Measurements from ENCODE around the gene PIGU. TPM values are rescaled to one million over a fixed set of nuclear protein-coding genes. Genes with fewer than 3 reads are reported as not detected.

The PIGU gene
- total and polyA plus RNA-seq, 9 of the 15 experiments (the other 6 are each of a cell fraction or from before 2014, with no cell fraction given) = 6.5 to 100 (median 28.1) TPM

DNA sequence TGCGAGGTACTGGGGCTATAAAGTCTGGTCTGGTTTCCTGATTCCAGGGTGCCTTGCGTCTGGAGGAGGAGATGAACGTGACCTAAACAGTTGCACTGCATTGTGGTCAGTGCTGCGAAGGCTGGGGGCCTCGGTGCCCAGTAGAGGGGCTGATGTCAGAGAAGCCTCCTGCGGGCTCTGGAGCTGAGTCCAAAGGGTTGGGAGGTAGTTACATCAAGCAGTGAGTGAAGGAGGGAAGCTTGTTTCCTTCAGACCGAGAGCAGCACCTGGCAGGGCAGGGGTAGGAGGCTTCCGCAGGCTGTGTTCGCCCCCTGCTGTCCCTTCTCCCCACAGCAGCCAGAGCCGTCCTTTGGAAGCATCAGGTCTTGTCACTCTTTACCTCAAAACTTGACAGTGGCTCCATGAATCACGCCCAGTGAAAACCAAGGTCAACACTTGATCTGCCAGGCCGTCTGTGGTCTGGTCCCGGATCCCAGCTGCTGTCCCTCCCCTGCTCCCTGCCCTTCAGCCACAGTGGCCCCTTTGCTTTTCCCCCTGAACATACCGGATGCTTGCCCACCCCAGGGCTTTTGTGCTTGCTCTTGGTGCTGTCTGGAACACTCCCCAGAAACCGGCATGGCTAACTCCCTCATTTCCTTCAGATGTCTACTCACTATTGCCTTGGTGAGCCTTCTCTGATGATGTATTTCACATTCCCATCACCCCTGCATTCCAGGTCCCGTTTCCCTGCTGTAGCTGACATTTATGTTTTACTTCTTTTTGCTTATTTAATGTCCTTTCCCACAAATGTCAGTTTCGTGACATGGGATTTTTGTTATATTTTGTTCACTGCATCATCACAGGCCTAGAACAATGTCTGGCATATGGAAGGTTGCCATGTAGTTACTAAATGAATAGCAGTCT, 153.7 kb downstream of the PIGU start (continued):
- TF ChIP-seq POLR2AphosphoS5 (IDR thresholded peaks at IDR 0.05; ENCODE audit: control insufficient read depth, insufficient read depth, low read depth, low read length) = no peak
- TF ChIP-seq RUNX1 (IDR thresholded peaks at IDR 0.05; ENCODE audit: low read depth) = no peak
- peak; percentile 29 for TF ChIP-seq MEIS2 (IDR thresholded peaks at IDR 0.05; ENCODE audit: partially characterized antibody)
- TF ChIP-seq, protein P1, sequence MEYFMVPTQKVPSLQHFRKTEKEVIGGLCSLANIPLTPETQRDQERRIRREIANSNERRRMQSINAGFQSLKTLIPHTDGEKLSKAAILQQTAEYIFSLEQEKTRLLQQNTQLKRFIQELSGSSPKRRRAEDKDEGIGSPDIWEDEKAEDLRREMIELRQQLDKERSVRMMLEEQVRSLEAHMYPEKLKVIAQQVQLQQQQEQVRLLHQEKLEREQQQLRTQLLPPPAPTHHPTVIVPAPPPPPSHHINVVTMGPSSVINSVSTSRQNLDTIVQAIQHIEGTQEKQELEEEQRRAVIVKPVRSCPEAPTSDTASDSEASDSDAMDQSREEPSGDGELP (CRISPR knock-in tag; IDR thresholded peaks at IDR 0.05; ENCODE audit: borderline replicate concordance) = peak; percentile 52; the same call in 1 of the 2 replicates
- TF ChIP-seq YY1 (IDR thresholded peaks at IDR 0.05; ENCODE audit: borderline replicate concordance in 1 of 3, control insufficient read depth in 1 of 3, extremely low read depth in 1 of 3, insufficient read depth in 3 of 3, insufficient read length in 1 of 3, insufficient replicate concordance in 2 of 3, low read depth in 1 of 3, low read length in 2 of 3) = peak in 1 of 3 experiments; percentile 13
- TF ChIP-seq XRCC5 (IDR thresholded peaks at IDR 0.05; ENCODE audit: low read depth, low read length) = no peak
- 0 out of 2 replicates have a peak, but pooled peaks have one; percentile 17 for TF ChIP-seq ZNF143 (CRISPR knock-in tag; IDR thresholded peaks at IDR 0.05)
- no peak for TF ChIP-seq MBD2 (IDR thresholded peaks at IDR 0.05; ENCODE audit: borderline replicate concordance, low read depth)
- TF ChIP-seq, protein P2, sequence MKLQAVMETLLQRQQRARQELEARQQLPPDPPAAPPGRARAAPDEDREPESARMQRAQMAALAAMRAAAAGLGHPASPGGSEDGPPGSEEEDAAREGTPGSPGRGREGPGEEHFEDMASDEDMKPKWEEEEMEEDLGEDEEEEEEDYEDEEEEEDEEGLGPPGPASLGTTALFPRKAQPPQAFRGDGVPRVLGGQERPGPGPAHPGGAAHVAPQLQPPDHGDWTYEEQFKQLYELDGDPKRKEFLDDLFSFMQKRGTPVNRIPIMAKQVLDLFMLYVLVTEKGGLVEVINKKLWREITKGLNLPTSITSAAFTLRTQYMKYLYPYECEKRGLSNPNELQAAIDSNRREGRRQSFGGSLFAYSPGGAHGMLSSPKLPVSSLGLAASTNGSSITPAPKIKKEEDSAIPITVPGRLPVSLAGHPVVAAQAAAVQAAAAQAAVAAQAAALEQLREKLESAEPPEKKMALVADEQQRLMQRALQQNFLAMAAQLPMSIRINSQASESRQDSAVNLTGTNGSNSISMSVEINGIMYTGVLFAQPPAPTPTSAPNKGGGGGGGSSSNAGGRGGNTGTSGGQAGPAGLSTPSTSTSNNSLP (IDR thresholded peaks at IDR 0.05; ENCODE audit: borderline replicate concordance, low read depth, low read length) = no peak
- TF ChIP-seq, protein P3, sequence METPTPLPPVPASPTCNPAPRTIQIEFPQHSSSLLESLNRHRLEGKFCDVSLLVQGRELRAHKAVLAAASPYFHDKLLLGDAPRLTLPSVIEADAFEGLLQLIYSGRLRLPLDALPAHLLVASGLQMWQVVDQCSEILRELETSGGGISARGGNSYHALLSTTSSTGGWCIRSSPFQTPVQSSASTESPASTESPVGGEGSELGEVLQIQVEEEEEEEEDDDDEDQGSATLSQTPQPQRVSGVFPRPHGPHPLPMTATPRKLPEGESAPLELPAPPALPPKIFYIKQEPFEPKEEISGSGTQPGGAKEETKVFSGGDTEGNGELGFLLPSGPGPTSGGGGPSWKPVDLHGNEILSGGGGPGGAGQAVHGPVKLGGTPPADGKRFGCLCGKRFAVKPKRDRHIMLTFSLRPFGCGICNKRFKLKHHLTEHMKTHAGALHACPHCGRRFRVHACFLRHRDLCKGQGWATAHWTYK (CRISPR knock-in tag; IDR thresholded peaks at IDR 0.05) = no peak
- TF ChIP-seq, protein P4, sequence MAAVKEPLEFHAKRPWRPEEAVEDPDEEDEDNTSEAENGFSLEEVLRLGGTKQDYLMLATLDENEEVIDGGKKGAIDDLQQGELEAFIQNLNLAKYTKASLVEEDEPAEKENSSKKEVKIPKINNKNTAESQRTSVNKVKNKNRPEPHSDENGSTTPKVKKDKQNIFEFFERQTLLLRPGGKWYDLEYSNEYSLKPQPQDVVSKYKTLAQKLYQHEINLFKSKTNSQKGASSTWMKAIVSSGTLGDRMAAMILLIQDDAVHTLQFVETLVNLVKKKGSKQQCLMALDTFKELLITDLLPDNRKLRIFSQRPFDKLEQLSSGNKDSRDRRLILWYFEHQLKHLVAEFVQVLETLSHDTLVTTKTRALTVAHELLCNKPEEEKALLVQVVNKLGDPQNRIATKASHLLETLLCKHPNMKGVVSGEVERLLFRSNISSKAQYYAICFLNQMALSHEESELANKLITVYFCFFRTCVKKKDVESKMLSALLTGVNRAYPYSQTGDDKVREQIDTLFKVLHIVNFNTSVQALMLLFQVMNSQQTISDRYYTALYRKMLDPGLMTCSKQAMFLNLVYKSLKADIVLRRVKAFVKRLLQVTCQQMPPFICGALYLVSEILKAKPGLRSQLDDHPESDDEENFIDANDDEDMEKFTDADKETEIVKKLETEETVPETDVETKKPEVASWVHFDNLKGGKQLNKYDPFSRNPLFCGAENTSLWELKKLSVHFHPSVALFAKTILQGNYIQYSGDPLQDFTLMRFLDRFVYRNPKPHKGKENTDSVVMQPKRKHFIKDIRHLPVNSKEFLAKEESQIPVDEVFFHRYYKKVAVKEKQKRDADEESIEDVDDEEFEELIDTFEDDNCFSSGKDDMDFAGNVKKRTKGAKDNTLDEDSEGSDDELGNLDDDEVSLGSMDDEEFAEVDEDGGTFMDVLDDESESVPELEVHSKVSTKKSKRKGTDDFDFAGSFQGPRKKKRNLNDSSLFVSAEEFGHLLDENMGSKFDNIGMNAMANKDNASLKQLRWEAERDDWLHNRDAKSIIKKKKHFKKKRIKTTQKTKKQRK (IDR thresholded peaks at IDR 0.05; ENCODE audit: borderline replicate concordance, low read depth, low read length) = no peak
- TF ChIP-seq, protein P5, sequence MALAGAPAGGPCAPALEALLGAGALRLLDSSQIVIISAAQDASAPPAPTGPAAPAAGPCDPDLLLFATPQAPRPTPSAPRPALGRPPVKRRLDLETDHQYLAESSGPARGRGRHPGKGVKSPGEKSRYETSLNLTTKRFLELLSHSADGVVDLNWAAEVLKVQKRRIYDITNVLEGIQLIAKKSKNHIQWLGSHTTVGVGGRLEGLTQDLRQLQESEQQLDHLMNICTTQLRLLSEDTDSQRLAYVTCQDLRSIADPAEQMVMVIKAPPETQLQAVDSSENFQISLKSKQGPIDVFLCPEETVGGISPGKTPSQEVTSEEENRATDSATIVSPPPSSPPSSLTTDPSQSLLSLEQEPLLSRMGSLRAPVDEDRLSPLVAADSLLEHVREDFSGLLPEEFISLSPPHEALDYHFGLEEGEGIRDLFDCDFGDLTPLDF (CRISPR knock-in tag; IDR thresholded peaks at IDR 0.05) = no peak
- no peak for TF ChIP-seq TAF7 (tag; IDR thresholded peaks at IDR 0.05)

Data from K562 (cell line).